GM13976 (cell line): ENCODE measurements around the gene MCTP1.

ENCODE experiments used
- DNase-seq: peaks from one replicate; pipeline ENCODE4 v3.0.0; 2012; ENCODE audit warnings: low spot score
- in situ Hi-C: fragments of 300-500 bp; cut with MboI; formaldehyde crosslinking; loops from one replicate; pipeline ENCODE4 v1.12.0; 2022; ENCODE audit warnings: low sequenced_read_pairs, mixed read lengths, inconsistent platforms; ENCODE audit not compliant: unreplicated experiment
- TF ChIP-seq, protein P1 (sequence below): IDR thresholded peaks from 2 replicates; pipeline ENCODE4 v1.5.1; 2012; ENCODE audit warnings: borderline replicate concordance, mild to moderate bottlenecking; ENCODE audit not compliant: insufficient read depth; ENCODE audit errors: extremely low read depth, missing control alignments, control extremely low read depth

MCTP1 gene

DNA sequence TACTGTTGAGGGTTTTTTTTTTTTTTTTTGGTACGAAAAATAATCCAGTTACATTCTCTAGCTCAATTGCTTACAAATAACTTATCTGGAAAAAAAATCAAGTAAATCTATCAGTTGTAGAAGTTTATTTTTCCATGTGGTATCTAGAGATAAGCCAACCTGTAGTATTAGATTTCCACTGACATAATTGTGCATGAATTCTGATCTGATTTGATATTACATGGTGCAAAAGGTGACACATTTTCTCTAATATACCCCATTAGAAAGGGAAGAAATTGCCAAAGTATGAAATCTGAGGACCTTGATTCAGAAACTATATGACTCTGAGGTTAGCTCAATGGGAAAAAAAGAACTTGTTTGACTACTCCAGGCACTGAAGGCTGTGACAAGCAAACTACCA, 524.9 kb downstream of the MCTP1 start:
- no peak for DNase-seq
- TF ChIP-seq, protein P1, sequence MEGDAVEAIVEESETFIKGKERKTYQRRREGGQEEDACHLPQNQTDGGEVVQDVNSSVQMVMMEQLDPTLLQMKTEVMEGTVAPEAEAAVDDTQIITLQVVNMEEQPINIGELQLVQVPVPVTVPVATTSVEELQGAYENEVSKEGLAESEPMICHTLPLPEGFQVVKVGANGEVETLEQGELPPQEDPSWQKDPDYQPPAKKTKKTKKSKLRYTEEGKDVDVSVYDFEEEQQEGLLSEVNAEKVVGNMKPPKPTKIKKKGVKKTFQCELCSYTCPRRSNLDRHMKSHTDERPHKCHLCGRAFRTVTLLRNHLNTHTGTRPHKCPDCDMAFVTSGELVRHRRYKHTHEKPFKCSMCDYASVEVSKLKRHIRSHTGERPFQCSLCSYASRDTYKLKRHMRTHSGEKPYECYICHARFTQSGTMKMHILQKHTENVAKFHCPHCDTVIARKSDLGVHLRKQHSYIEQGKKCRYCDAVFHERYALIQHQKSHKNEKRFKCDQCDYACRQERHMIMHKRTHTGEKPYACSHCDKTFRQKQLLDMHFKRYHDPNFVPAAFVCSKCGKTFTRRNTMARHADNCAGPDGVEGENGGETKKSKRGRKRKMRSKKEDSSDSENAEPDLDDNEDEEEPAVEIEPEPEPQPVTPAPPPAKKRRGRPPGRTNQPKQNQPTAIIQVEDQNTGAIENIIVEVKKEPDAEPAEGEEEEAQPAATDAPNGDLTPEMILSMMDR = no peak
- in situ Hi-C loops = no loop called here

DNA sequence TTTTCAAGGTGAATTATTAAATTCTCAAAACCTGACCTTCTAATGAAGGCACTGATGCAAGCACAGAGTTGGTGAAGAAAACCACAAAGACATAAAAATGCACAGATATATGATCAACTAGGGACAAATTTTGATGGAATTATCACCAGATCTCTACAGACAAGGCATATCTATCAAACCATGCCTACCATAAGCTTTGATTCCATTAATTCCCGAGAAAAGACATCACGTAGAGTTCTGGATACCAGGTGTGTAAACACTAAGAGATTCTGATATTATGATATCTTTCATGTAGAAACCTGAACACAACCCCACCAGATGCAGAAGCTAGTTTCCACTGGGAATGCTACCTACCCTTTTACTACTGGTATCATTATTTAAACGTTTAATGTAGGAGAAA, 525.9 kb downstream of the MCTP1 start:
- no peak for DNase-seq
- in situ Hi-C loops = no loop called here
- TF ChIP-seq, protein P1 = no peak

DNA sequence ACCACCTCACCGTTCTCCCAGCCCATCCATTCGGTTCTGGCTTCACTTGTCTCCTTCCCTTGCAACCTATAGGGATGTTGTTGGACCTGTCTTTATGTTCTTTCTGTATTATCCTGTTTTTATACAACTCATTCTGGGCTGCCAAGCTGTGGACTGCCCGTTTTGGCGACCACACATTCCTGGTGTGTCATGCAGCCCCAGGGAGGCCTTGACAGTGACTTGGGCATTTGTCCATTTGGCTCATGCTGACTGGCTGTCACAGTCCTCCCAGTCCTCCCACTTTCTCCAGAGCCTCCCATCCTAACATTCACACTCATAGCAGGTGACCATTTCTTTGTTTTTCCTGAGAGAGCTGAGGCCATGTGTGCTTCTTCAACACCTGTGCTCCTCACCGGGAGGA, 530.1 kb downstream of the MCTP1 start:
- in situ Hi-C loops = no loop called here
- TF ChIP-seq, protein P1 = no peak
- DNase-seq = no peak

DNA sequence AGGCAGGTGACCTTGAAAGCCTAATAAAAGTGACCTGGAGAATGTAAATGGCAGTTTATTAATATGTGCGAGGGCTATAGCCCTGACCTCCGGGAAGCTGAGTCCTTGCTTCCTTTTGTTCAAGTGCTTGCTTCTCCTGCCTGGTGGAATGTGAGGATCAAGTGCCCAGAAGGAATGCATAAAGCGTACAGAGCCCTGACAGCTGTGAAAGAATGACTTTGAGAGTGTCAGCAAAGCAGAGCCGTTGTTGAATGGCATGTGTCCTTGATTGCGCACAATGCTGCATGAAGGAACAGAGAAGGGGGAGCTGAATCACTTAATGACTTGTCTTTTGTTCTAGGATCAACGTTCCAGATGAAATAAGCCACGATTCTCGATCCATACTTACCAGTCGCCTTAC, 533.4 kb downstream of the MCTP1 start:
- TF ChIP-seq, protein P1 = no peak
- DNase-seq = no peak
- in situ Hi-C loops = no loop called here

DNA sequence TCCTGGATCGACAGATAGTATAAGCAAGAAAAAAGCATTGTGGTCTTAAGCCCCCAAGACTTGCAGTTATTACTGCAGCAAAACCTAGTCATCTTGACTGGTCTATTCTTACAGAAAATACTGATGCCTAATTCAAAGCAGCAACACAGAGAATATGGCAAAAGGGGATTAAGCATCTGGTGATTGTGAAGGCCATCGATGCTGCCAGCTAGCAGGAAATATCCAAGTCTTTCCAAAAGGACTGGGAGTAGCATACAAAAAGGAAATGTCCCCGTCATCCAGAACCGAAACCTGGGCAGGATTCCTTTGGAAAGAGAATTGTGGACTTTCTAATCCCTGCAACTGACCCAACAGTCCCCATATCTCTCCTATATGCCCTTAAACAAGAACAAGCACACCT, 534.2 kb downstream of the MCTP1 start:
- TF ChIP-seq, protein P1 = no peak
- no peak for DNase-seq
- in situ Hi-C loops = no loop called here

DNA sequence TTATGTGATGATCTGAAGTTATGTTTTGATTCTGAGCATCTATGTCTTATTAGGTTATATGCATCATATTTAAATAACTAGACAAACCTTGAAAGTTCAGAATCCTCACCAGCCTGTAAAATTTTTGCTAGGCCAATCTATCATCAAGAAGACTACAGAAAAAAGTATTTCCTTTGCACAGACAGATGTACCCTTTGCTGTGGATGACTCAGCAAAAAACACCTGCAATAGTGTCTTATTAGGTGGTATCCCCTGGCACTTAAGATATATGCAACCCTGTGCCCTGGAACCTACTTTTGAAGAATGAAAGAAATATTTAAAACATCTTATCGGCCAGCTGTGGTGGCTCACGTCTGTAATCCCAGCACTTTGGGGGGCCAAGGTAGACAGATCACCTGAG, 535.9 kb downstream of the MCTP1 start:
- in situ Hi-C loops = no loop called here
- no peak for DNase-seq
- TF ChIP-seq, protein P1 = no peak

DNA sequence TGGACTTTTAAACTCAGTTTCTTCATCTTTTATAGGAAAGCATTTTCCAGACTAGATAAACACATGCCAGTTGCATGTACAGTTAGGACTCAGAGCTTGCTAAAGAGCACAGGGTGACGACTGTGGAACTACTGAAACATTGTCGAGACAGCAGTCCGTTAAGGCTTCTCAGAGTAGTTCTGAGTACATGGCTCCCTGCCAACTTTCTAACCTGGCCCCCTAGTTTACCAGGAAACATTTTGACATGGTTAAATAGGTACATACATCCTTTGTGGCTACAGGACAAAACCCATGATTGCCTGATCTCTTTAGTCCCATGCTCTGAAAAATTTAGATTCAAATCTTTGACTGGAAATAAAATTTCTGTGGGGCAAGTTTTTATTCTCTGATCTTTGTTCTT, 536.7 kb downstream of the MCTP1 start:
- in situ Hi-C loops = no loop called here
- no peak for DNase-seq
- TF ChIP-seq, protein P1 = no peak
